ENCODE results near the gene RBM33.

Gene RBM33

DNA sequence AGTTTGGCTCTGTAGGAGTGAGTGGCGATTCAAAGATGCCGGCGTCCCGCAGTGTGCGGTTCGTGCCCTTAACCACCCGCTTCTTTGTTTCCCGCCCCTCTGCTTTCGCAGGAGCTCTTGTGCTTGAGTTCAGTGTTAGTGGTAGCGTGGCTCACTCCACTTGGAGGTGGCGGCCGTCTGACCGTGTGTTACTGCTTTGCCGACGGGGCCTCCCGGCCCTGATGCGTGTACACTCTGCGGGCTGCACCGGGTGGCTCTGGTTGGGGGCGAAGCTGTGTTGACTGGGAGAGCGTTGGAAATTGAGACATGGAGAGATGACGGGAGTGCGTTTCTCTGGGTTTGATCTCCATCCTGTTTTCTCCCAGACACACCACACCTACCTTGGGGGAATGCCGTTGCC, 136.4 kb downstream of the RBM33 start:
- intact Hi-C loops (cut with DNase I): no loop called here
- peak in 1 of 42 donors; percentile 20 for DNase-seq

- peak in 1 of 42 donors; percentile 22 for DNase-seq
- intact Hi-C loops (cut with DNase I): no loop called here
Observed at GRCh38 chr7:155781433-155781832, 137.0 kb downstream of the RBM33 start.

- intact Hi-C loops (cut with DNase I): no loop called here
- DNase-seq: peak in 1 of 42 donors; percentile 10
Observed at GRCh38 chr7:155782466-155782865, 138.0 kb downstream of the RBM33 start.

DNA sequence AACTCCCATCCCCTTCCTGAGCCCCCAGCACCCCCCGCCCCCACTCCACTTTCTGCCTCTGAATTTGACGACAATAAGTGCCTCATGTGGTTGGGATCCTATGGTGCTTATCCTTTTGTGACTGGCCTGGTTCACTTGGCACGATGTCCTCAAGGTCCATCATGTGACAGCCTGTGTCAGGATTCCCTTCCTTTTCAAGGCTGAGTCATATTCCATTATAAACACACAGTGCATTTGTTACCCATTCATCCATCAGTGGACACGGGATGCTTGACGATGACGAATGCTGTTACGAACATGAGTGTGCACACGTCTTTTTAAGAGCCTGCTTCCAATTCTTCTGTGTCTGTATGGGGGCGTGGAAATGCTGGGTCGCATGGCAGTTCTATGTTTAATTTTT, 141.1 kb downstream of the RBM33 start:
- DNase-seq: peak in 3 of 42 donors; percentile 7 to 16 (median 12)
- intact Hi-C loops (cut with DNase I): no loop called here

GRCh38 chr7:155786491-155786890, 142.0 kb downstream of the RBM33 start:
- intact Hi-C loops (cut with DNase I): no loop called here
- peak in 2 of 42 donors; percentile 34 to 44 for DNase-seq

GRCh38 chr7:155787171-155787851, 142.8 kb downstream of the RBM33 start:
- intact Hi-C loops (cut with DNase I): no loop called here
- DNase-seq: peak in 4 of 42 donors; percentile 5 to 42 (median 26)

GRCh38 chr7:155788616-155789000, 144.1 kb downstream of the RBM33 start:
- intact Hi-C loops (cut with DNase I): no loop called here
- peak in 3 of 42 donors; percentile 12 to 30 (median 18) for DNase-seq

DNA sequence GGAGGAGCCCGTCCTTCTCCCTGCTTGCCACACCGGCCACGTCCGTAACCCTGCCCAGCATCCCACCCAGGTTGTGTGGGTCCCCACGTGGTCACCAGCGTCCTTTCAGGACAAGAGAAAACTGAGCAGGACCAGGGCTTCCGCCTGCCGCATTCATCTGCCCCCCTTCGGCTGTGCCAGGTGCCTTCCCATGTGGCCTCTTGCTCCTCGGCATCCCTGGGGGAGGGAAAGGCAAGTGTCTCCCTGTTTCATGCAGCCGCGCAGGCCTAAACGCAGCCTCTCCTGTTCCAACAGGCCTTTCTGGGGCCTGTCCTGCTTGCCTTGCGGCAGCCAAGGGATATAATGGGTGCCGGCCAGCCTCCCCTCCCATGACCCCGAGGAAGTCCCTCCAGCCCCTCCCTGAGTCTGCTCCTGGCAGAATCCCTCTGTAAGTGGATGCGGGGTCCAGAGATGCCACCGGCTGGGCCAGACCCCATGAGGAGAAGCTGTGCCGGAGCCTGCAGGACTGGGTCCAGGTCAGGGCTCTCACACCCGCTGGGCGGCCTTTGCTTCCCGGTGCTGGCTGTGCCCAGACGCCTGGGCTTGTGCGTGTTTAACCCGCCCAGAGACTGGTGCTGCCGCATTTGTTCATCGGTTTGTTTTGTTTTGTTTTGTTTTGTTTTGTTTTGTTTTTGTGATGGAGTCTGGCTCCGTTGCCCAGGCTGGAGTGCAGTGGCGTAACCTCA, 144.7 kb downstream of the RBM33 start:
- peak in 4 of 42 donors; percentile 12 to 34 (median 22) for DNase-seq
- intact Hi-C loops (cut with DNase I): no loop called here

DNA sequence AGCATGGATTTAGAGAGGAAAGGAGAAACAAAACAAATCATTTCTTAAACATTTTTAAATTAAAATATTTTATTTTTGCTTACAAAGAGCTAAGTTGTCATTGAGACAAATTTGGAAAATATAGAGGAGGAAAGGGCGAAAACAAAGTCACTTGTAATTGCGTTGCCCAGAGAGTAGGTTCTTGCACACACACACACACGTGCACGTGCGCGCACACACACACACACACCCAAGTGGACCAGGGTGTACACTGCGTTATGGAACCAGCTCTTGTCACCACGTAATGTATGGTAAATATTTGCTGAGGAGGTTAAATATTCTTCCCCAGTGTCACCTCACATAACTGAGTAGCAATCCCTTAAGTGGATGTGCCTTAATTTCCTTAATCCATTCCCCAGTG, 146.2 kb downstream of the RBM33 start:
- peak in 1 of 42 donors; percentile 2 for DNase-seq
- intact Hi-C loops (cut with DNase I): no loop called here

DNA sequence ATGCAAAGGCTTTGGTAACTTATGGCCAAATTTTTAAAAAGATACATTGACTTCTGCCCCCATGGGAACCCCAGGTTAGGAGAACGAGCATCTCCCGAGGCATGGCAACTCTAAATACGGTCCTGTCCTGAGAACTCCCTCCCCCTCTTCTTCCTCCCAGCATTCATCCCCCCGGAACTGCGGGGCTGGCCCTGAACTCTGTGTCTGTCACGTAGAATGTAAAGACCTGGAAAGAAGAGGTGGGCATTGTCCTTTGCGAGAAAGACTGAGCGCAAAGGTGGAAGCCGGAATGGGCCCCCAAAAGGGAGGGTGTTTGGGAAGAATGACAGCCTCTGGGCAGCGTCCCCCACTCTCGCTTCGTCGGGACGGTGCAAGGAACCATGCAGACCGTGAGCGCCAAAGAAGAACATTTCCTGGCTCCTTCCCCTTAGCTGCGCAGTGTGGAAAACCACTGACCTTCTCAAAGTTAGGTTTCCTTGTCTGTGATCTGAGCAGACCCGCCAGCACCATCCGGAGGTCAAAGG, 146.8 kb downstream of the RBM33 start:
- DNase-seq: peak in 2 of 42 donors; percentile 12 to 19
- intact Hi-C loops (cut with DNase I): no loop called here

DNA sequence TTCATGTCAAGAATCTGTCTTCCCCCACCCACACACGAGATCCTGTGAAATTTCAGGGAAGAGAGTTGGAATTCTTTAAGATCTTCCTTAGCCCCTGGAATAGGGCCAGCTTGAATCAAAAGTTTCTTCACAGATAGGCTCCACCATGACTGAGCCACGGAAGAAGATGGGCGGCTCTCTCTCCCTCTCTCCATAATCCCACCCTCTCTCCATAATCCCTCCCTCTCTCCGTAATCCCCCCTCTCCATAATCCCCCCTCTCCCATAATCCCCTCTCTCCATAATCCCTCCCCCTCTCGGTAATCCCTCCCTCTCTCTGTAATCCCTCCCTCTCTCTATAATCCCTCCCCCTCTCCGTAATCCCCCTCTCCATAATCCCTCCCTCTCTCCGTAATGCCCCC, 147.4 kb downstream of the RBM33 start:
- intact Hi-C loops (cut with DNase I): no loop called here
- DNase-seq: no peak

DNA sequence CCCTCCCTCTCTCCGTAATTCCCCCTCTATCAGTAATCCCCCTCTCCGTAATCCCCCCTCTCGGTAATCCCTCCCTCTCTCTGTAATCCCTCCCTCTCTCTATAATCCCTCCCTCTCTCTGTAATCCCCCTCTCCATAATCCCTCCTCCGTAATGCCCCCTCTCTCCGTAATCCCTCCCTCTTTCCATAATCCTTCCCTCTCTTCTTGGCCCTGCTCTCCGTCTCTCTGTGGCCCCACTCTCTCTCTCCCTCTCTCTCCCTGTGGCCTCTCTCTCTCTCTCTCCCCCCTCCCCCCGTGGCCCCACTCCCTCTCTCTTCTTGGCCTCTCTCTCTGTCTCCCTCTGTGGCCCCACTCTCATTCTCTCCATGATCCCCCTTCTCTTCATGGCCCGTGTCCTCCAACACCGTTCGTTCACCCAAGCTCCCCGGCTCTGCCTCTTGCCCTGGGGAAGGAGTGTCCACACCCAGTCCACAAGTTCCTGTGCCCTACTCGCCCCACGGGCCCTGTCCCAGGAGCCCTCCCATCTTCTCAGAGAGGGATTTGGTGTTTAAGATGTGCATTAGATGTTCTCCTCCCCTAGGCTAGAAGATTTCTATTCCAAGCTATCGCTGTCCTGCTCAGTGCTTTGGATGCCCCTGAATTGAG, 148.0 kb downstream of the RBM33 start:
- intact Hi-C loops (cut with DNase I): no loop called here
- DNase-seq: peak in 1 of 42 donors; percentile 7

DNA sequence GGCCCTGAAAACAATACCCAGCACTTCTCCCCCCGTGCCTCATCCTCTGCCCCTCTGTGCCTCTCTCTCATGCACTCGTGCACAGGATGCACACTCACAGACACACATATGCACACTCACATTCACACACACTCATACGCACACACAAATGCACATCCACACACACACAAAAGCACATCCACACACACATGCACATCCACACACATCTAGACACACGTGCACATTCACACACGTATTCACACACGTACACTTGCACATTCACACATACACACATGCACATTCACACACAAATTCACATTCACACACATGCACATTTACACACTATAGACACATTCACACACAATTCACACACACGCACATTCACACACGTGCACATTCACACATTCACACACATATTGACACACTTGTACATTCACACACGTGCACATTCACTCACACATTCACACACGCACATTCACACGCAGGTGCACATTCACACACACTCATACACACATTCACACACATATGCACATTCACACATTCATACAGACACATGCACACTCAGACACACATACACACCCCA, 148.6 kb downstream of the RBM33 start:
- intact Hi-C loops (cut with DNase I): no loop called here
- peak in 1 of 42 donors; percentile 5 for DNase-seq

DNA sequence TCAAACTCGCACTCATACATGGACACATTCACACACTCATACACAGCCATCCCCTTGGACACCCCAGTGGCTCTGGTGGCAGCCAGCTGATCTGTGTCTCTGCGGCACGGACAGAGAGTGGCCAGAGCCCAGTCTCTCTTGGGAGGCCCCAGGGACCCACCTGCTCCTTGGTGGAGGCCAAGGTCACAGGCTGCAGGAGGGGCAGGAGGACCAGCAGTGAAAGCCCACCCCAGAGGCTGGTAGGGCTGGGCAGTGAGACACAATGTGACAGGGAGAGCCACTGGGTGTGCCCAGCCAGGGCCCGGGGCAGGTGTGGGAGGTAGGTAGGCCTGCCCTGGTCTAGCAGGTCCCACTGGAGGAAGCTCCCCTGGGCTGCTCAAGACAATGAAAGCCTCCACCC, 149.3 kb downstream of the RBM33 start:
- intact Hi-C loops (cut with DNase I): no loop called here
- DNase-seq: peak in 1 of 42 donors; percentile 9

GRCh38 chr7:155794196-155794595, 149.7 kb downstream of the RBM33 start:
- intact Hi-C loops (cut with DNase I): no loop called here
- no peak for DNase-seq

- intact Hi-C loops (cut with DNase I): loop anchor here (5.0 kb wide), 2 partner anchors 967 to 1027 kb away; no protein-coding TSS in a partner anchor
- no peak for DNase-seq
Observed at GRCh38 chr7:155795401-155795800, 150.9 kb downstream of the RBM33 start.

GRCh38 chr7:155795951-155796350, 151.5 kb downstream of the RBM33 start:
- no peak for DNase-seq
- intact Hi-C loops (cut with DNase I): loop anchor here (5.0 kb wide), 2 partner anchors 966 to 1026 kb away; no protein-coding TSS in a partner anchor

GRCh38 chr7:155796381-155797261, 152.2 kb downstream of the RBM33 start:
- intact Hi-C loops (cut with DNase I): loop anchor here (5.0 kb wide), 2 partner anchors 966 to 1026 kb away; no protein-coding TSS in a partner anchor
- DNase-seq: peak in 39 of 42 donors; percentile 23 to 88 (median 72)

Data from head of caudate nucleus (tissue), 42 donors.